ACHN (cell line): ENCODE data around the gene MALL.
"Not testable (repeated sequence)": the region's sequence is repeated elsewhere in the genome, so short reads cannot be mapped to it uniquely, and the experiment has no call there.

ENCODE experiments used
- DNase-seq: peaks from one replicate; pipeline ENCODE4 v3.0.0-alpha.2; 2015
- in situ Hi-C: cut with HindIII; loops from 2 replicates; pipeline ENCODE4 v1.10.0; 2017; ENCODE audit warnings: low sequenced_read_pairs, low pct_ligation_motif_present, low pct_unique_long_range_greater_than_20kb

MALL gene

DNA sequence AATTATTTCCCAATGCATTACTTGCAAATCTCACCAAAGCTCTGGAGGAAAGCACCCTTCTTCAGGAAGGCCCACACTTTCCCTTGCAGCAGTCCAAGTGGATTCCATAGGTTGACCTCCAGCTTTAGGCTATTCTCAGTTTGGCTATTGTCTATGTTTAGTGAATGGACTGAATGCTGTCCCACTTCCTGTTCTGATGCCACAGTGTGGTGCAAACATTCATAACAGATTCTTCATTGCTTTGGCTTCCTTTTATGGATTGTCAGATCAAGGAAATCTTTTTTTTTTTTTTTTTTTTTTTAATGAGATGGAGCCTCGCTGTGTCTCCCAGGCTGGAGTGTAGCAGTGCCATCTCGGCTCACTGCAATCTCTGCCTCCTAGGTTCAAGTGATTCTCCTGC, 55.1 kb downstream of the MALL start:
- DNase-seq, in situ Hi-C loops: not testable (repeated sequence)

GRCh38 chr2:110059694-110060358, 55.8 kb downstream of the MALL start:
- in situ Hi-C loops, DNase-seq: not testable (repeated sequence)

- DNase-seq, in situ Hi-C loops: not testable (repeated sequence)
These were observed 56.5 kb downstream of the MALL start for GRCh38 chr2:110059009-110059693.

GRCh38 chr2:110058034-110058433, 57.6 kb downstream of the MALL start:
- DNase-seq, in situ Hi-C loops: not testable (repeated sequence)

GRCh38 chr2:110055819-110056408, 59.7 kb downstream of the MALL start:
- in situ Hi-C loops, DNase-seq: not testable (repeated sequence)

- not testable (repeated sequence) for DNase-seq
These were observed 60.9 kb downstream of the MALL start for GRCh38 chr2:110054521-110055407.

DNA sequence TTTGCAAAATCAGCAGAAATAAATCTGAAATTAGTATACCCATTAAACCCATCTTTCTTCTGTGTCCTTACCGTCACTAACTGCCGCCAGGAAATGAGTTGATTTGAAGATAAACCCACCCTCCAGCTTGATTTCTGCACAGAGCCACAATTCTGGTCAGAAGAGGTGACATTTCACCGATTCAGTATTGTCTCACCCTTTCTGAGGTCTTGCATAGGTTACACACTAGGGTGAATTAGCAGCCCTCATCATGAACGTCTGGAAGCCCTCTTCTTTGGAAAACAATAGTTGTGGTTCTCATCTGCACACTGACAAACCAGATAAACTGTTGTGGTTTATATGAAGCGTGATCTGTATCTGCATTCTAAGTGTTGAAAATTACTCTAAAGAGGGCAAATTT, 61.9 kb downstream of the MALL start:
- DNase-seq, in situ Hi-C loops: not testable (repeated sequence)

More at GRCh38 chr2:110054521-110055407, 60.9 kb downstream of the MALL start:
- in situ Hi-C loops: not testable (repeated sequence)

- in situ Hi-C loops, DNase-seq: not testable (repeated sequence)
These were observed 63.5 kb downstream of the MALL start for GRCh38 chr2:110052166-110052565.

DNA sequence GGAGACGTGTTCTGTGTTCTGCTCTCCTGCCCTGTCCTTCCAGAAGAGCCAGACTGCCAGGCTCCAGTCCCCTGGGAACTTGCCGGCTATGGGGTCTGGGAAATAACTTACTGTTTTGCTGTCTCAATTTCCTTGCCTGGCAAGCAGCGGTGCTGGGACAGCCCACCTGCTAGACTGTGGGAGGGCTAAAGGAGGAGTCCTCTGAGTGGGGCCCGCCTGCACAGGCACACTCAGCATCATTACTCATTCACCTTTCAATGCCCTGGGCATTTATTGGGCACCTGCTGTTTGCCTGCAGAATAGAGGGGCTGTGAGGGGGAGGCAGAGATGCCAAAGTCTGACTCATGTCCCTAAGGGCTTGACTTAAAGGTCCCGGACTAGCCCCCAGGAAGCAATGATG, 65.4 kb downstream of the MALL start:
- DNase-seq, in situ Hi-C loops: not testable (repeated sequence)

DNA sequence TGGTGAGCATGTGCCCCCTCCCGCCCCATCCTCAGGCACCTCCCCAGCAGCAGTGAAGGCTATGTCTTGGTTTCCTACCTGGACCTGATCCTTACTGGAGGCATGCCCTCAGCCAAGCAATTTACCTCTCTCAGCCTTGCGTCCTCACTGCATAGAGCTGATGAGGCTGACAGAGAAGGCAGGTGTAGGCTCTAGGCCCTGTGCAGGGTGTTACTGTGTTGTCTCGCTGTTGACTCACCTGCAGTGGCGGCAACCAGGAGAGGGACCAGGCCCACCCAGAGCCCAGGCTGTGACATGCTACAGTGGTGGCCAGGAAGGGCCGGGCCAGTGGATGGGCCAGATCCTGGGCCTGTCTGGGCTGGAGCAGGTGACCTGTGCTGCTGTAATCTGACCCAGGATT, 65.9 kb downstream of the MALL start:
- DNase-seq, in situ Hi-C loops: not testable (repeated sequence)

- in situ Hi-C loops, DNase-seq: not testable (repeated sequence)
These were observed 67.1 kb downstream of the MALL start for GRCh38 chr2:110048255-110049197.

DNA sequence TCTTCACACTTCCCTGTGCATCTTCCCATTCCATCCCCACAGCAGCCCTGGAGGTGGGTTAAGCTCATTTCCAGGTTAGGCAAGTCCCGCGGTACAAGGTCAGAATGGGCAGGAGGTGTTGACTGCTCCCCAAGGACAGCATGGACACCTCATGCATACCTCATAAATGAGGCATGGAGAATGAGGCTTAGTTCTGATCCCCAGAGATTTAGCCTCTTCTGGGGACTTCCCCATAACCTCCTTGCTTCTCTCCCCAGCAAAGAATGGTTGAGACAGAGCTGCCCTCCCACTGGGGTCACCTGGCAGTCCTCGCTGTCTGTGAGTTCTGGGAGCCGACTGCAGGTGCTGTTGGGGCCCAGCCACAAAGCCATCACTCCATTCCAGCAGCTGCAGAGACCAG, 68.4 kb downstream of the MALL start:
- in situ Hi-C loops, DNase-seq: not testable (repeated sequence)

GRCh38 chr2:110041941-110042660, 73.5 kb downstream of the MALL start:
- DNase-seq, in situ Hi-C loops: not testable (repeated sequence)

DNA sequence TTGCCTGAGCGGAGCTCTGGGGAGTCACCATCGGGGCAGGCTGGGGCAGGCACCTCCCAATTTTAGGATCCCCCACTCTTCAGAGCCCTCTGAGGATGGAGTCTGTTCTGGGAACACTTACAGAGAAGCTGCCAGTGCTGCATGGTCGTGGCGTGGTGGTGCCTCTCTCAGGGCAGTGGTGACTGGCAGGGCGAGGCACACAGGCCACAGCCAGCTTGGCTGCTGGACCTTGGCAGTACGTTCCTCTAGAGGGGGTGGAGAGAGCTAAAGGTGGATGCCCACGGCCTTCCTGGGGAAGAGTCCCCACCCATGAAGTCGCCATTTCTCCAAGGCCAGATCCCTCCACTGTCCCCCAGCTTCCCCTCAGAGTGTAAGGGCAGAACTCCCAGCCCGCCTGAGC, 78.3 kb downstream of the MALL start:
- in situ Hi-C loops, DNase-seq: not testable (repeated sequence)

DNA sequence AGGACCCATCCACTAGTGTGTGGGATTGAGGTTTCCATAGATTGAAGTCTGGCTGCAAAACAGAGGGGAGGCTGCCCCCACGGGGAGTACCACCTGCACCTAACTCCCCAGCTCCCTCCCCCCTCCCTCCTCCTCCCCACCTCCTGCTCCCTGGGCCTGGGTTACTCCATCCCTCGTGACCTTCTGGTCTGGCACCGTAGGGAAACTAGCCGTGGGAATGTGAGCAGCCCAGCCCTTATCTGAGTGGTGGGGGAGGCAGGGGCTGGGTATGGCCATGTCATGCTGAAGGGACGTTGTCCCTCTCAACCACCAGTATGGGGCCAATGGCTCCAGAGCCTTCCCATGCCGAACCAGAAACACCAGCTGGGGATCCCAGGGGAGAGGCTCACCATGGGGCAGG, 80.2 kb downstream of the MALL start:
- in situ Hi-C loops: not testable (repeated sequence)

GRCh38 chr2:110034935-110035334, 80.7 kb downstream of the MALL start:
- DNase-seq, in situ Hi-C loops: not testable (repeated sequence)

More for the DNA sequence above, 80.2 kb downstream of the MALL start:
- DNase-seq: not testable (repeated sequence)
